NCI-H2171 treated with DMSO at 0.1 percent for 48 hours (cell line): ENCODE measurements around the gene SDCBP2.

Source experiments
- DNase-seq: peaks from one replicate; lab custom pipeline; 2025; lab: John Stamatoyannopoulos, UW

SDCBP2 gene

GRCh38 chr20:1274485-1275311 lies 54.2 kb downstream of the SDCBP2 start:
- DNase-seq = peak; percentile 85

- DNase-seq = no peak
Measured at GRCh38 chr20:1273366-1273765, 55.6 kb downstream of the SDCBP2 start.

- no peak for DNase-seq
Measured at GRCh38 chr20:1272368-1273100, 56.4 kb downstream of the SDCBP2 start.

GRCh38 chr20:1269850-1270249 lies 59.1 kb downstream of the SDCBP2 start:
- no peak for DNase-seq

GRCh38 chr20:1269235-1269634 lies 59.7 kb downstream of the SDCBP2 start:
- no peak for DNase-seq

GRCh38 chr20:1267809-1268374 lies 61.0 kb downstream of the SDCBP2 start:
- no peak for DNase-seq

GRCh38 chr20:1267161-1267560 lies 61.8 kb downstream of the SDCBP2 start:
- no peak for DNase-seq

- peak; percentile 80 for DNase-seq
Measured at GRCh38 chr20:1266167-1266973, 62.6 kb downstream of the SDCBP2 start, which contains the start of gene SNPH. SNPH (plus strand) TSS chr20:1266294; CDS start chr20:1296240, 29,946 bp downstream.

GRCh38 chr20:1265916-1266166 lies 63.1 kb downstream of the SDCBP2 start:
- DNase-seq = no peak

GRCh38 chr20:1265226-1265915 lies 63.6 kb downstream of the SDCBP2 start:
- DNase-seq = no peak

GRCh38 chr20:1264727-1265126 lies 64.2 kb downstream of the SDCBP2 start:
- no peak for DNase-seq

GRCh38 chr20:1263853-1264252 lies 65.1 kb downstream of the SDCBP2 start:
- DNase-seq = peak; percentile 31
